Measurements from ENCODE around the gene POU2AF2.

Gene POU2AF2

DNA sequence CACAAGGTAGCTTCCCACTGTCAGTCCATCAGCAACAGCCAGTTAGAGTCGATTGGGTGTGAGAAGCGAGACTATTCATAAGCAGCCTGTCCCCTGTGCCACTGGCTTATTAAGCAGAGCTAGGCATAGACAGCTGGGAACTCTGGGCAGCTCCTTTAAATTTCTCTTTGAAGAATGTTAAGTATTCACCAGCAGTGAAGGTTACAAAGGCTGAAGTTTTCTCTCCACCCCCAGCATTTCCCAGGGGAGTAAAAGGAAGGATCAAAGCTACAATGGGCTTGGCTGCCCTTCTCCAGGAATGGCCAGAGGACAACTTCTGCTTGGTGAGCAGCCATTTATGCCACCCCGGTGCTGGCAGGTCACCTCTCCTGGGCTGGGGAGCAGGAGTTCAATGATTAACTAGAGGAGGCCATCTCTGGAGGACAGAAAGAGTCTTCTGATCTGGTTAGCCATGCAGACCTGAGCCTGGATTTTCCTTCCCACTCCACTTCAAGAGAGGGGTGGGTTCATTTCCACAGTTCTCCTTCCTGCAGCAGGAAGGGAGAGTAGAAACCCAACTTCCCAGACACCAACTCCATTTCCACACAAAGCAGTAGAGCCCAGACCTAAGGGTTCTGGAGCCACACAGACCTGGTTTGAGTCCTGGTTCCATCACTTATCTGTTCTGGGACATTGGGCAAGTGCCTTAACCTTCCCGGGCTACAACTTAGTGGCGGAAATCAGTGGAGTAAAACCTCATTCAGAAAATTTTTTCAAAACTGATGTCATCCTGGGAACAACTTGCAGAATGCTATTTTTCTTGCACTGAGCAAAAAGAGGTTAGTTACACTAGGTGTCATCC, 75.4 kb downstream of the POU2AF2 start:
- no peak for FAIRE-seq
- TF ChIP-seq, protein P1, sequence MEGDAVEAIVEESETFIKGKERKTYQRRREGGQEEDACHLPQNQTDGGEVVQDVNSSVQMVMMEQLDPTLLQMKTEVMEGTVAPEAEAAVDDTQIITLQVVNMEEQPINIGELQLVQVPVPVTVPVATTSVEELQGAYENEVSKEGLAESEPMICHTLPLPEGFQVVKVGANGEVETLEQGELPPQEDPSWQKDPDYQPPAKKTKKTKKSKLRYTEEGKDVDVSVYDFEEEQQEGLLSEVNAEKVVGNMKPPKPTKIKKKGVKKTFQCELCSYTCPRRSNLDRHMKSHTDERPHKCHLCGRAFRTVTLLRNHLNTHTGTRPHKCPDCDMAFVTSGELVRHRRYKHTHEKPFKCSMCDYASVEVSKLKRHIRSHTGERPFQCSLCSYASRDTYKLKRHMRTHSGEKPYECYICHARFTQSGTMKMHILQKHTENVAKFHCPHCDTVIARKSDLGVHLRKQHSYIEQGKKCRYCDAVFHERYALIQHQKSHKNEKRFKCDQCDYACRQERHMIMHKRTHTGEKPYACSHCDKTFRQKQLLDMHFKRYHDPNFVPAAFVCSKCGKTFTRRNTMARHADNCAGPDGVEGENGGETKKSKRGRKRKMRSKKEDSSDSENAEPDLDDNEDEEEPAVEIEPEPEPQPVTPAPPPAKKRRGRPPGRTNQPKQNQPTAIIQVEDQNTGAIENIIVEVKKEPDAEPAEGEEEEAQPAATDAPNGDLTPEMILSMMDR (IDR thresholded peaks at IDR 0.05; ENCODE audit: insufficient read depth, missing control alignments): no peak
- no peak for DNase-seq (ENCODE audit: insufficient read length, low spot score)

DNA sequence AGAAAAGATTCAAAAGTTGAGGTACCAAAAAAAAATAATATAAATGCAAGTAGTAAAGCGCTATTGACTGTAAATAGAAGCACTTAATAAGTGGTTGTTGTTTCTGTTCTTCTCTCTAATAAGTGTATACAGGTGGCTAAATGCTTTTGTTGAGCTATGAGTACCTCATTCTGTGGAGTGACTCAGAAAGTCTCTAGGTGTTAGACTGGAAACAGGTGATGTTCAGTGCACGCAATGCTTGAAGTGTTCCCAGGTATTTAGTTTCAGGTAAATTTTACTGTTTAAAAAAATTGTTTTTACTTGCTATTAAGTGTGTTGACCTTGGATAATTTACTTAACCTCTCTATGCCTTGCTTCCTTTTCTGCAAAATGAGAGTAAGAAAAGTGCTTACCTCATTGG, 77.0 kb downstream of the POU2AF2 start:
- no peak for FAIRE-seq

DNA sequence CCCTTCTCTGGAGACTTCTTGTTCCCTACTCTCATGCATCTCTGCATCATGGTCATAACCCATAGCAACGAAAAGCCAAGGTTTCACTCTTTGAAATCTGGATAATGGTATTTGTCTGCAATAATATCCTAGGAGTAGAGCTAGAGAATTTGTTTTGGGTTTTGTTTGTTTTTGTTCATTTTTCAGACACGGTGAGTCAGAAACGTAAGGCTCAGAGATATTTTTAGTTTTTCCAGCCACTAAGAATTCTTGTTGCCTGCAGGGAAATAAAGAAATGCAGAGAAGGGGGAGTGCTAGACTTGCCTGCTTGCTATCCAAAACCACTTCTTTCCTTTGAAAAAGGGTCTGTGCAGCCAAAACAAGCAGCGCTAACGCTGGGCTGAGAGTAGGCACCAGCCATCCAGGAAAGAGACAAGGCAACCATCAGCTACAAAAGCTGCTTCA, 78.8 kb downstream of the POU2AF2 start:
- FAIRE-seq (no peak), DNase-seq (ENCODE audit: insufficient read length, low spot score) (no peak)
- TF ChIP-seq, protein P1 (IDR thresholded peaks at IDR 0.05; ENCODE audit: insufficient read depth, missing control alignments): no peak

More for the DNA sequence above, 77.0 kb downstream of the POU2AF2 start:
- TF ChIP-seq, protein P1 (IDR thresholded peaks at IDR 0.05; ENCODE audit: insufficient read depth, missing control alignments): no peak
- no peak for DNase-seq (ENCODE audit: insufficient read length, low spot score)

DNA sequence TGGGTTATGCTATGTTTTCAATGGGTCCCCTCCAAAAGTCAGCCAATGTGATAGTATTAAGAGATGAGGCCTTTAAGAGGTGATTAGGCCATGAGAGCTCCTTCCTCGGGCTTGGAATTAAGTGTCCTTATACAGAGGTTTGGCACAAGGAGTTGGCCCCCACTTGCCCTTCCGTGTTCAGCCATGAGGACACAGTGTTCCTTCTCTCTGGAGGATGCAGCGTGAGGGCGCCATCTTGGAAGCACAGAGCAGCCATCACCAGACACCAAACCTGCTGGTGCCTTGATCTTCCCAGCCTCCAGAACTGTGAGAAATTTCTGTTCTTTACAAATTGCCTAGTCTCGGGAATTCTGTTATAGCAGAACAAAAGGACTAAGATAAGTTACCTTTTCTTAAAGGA, 79.7 kb downstream of the POU2AF2 start:
- TF ChIP-seq, protein P1 (IDR thresholded peaks at IDR 0.05; ENCODE audit: insufficient read depth, missing control alignments): no peak
- FAIRE-seq (no peak), DNase-seq (ENCODE audit: insufficient read length, low spot score) (no peak)

DNA sequence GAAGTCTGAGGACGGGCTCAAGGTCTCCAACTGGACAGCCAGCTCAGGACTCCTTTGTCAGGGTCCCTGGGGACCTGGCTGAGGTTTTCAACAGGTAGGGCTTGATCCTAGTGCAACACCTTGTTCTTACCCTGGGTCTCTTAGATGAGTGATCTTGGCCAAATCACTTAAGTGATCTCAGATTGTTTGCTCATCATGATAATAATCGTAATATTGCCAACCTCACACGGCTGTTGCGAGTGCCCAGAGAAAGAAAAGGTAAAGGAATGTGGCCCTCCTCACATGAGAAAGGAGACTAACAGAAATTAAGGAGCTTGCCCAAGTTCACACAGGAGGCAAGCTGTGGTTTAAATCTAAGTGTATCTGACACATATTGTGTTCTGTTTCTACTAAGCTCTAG, 81.3 kb downstream of the POU2AF2 start:
- FAIRE-seq: no peak
- TF ChIP-seq, protein P1 (IDR thresholded peaks at IDR 0.05; ENCODE audit: insufficient read depth, missing control alignments): no peak
- DNase-seq (ENCODE audit: insufficient read length, low spot score): no peak

DNA sequence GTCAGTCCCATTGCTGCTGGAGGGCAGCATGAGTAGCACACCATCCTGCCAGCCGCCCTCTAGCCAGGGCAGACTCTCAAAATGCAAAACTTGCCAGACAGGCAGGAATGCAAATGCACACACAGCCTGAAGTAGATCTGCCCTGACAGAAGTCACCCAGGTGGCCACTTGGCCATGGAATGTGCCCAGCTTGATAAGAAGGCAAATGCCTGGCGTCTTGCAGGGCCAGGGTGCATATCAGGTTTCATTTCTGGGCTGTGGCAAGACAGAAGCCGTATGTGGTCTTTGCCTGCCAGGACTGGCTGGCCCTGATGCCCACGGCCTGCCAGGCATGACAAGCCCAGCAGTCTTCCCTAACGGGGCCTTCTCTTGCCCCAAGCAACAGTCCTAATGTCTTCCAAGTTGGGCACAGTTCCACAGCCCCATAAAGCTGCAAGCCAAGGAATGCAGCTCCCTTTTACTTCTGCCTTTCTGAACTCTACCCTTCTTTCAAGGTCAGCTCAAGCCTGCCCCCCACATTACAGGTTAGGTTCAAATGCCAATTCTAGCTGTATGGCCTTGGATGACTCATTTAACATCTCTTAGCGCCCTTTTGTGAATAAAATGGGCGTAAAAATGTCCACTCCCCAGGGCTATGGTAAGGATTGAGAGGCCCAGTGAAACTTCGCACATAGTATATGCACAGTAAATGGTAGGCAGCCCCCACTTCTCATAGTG, 82.5 kb downstream of the POU2AF2 start:
- DNase-seq (ENCODE audit: insufficient read length, low spot score): no peak
- no peak for FAIRE-seq
- TF ChIP-seq, protein P1 (IDR thresholded peaks at IDR 0.05; ENCODE audit: insufficient read depth, missing control alignments): no peak

Measured in D721Med (cell line).